H1 (cell line): ENCODE data around the gene GSKIP. TPM values are rescaled to one million over a fixed set of nuclear protein-coding genes. Genes with fewer than 3 reads are reported as not detected.

Experiments used
- BCL11A ChIP-seq, 2 experiments: IDR thresholded peaks; one replicate each; pipeline ENCODE4 v1.6.1; 2011; ENCODE audit warnings: low read depth in 2 of 2, low read length in 2 of 2, mild to moderate bottlenecking in 2 of 2
- CBX5 ChIP-seq: fragments of 300-800, 300-1000 bp; sonication (generic); IDR thresholded peaks from 2 replicates; pipeline ENCODE4 v1.7.1; 2016; ENCODE audit warnings: antibody characterized with exemption, low read length, low read depth
- CEBPB ChIP-seq: IDR thresholded peaks from 2 replicates; pipeline ENCODE4 v1.6.1; 2012; ENCODE audit warnings: low read depth, low read length
- CHD2 ChIP-seq: IDR thresholded peaks from 2 replicates; pipeline ENCODE4 v1.6.1; 2012; ENCODE audit warnings: low read length, improper control_type of control experiment
- CTCF ChIP-seq, 3 experiments: IDR thresholded peaks; 1 replicate in 2 of 3; 2 replicates in 1 of 3; pipeline versions ENCODE4 v1.5.1 to v1.6.1; 2011; ENCODE audit warnings: low read length in 3 of 3, mild to moderate bottlenecking in 3 of 3, inconsistent platforms in 2 of 3, low read depth in 1 of 3, moderate library complexity in 1 of 3; ENCODE audit not compliant: insufficient read depth in 1 of 3; ENCODE audit errors: control extremely low read depth in 1 of 3
- EZH2 ChIP-seq: fragments of 200-600 bp; sonication (generic); IDR thresholded peaks from 2 replicates; pipeline ENCODE4 v1.7.1; 2012; ENCODE audit warnings: low read depth, mild to moderate bottlenecking, moderate library complexity, low read length, inconsistent platforms; ENCODE audit not compliant: severe bottlenecking
- FOSL1 ChIP-seq: IDR thresholded peaks from 2 replicates; pipeline ENCODE4 v1.6.1; 2011; ENCODE audit warnings: mild to moderate bottlenecking, low read depth, low read length, moderate library complexity; ENCODE audit not compliant: insufficient read depth
- GTF2F1 ChIP-seq: IDR thresholded peaks from 2 replicates; pipeline ENCODE4 v1.6.1; 2012; ENCODE audit warnings: low read depth, low read length, improper control_type of control experiment, borderline replicate concordance
- HDAC6 ChIP-seq: IDR thresholded peaks from one replicate; pipeline ENCODE4 v1.7.1; 2012; ENCODE audit warnings: low read depth, mild to moderate bottlenecking, inconsistent platforms, low read length, moderate library complexity
- MAFK ChIP-seq: IDR thresholded peaks from 2 replicates; pipeline ENCODE4 v1.6.1; 2012; ENCODE audit warnings: low read depth, mild to moderate bottlenecking, improper control_type of control experiment, low read length
- RFX5 ChIP-seq: IDR thresholded peaks from 2 replicates; pipeline ENCODE4 v1.6.1; 2011; ENCODE audit warnings: low read depth, low read length, improper control_type of control experiment, borderline replicate concordance
- YY1 ChIP-seq: IDR thresholded peaks from 2 replicates; pipeline ENCODE4 v1.6.1; 2011; ENCODE audit warnings: low read depth, mild to moderate bottlenecking, low read length
- ZNF274 ChIP-seq: IDR thresholded peaks from 2 replicates; pipeline ENCODE4 v1.7.0; 2012; ENCODE audit warnings: low read length, borderline replicate concordance; ENCODE audit errors: extremely low read depth
- polyA plus RNA-seq, 7 experiments: library from polyadenylated mRNA; depleted of rRNA in 3 of 7; stranded (reverse) in 5 of 7; unstranded in 2 of 7; fragments of >200 nt in 5 of 7; fragments of 200-250 nt in 2 of 7; gene quantifications; 1 replicate in 5 of 7; 2 replicates in 1 of 7; 4 replicates in 1 of 7; pipeline versions ENCODE4 v1.2.1 to v1.2.3, GENCODE V29; 2011 to 2013; ENCODE audit warnings: missing spikeins in 2 of 7, mixed read lengths in 2 of 7
- total RNA-seq: library from RNA; stranded (reverse); fragmentation: NEBNext Ultra II Directional; extraction: Animal tissue kit (Norgen Biotek cat#: 25700); gene quantifications from 2 replicates; pipeline ENCODE4 v1.2.1, GENCODE V29; 2021
- TF ChIP-seq, protein P1 (sequence below): IDR thresholded peaks from 2 replicates; pipeline ENCODE4 v1.6.1; 2012; ENCODE audit warnings: low read length, inconsistent platforms

GSKIP gene
- total and polyA plus RNA-seq, 2 of the 8 experiments (the other 6 are each of a cell fraction or from before 2014, with no cell fraction given): 20.3 to 37.1 TPM

GRCh38 chr14:96391293-96392118 lies 28.2 kb downstream of the GSKIP start (continued):
- TF ChIP-seq MAFK (no peak), ZNF274 (no peak), HDAC6 (no peak), CEBPB (no peak), GTF2F1 (no peak), CHD2 (no peak), YY1 (no peak), CBX5 (no peak), RFX5 (no peak), EZH2 (no peak), BCL11A (IDR thresholded peaks at IDR 0.05; ENCODE audit: low read depth in 2 of 2, low read length in 2 of 2) (no peak), CTCF (IDR thresholded peaks at IDR 0.05; ENCODE audit: control extremely low read depth in 1 of 3, insufficient read depth in 1 of 3, low read depth in 1 of 3, low read length in 3 of 3) (no peak), FOSL1 (no peak)
- TF ChIP-seq, protein P1, sequence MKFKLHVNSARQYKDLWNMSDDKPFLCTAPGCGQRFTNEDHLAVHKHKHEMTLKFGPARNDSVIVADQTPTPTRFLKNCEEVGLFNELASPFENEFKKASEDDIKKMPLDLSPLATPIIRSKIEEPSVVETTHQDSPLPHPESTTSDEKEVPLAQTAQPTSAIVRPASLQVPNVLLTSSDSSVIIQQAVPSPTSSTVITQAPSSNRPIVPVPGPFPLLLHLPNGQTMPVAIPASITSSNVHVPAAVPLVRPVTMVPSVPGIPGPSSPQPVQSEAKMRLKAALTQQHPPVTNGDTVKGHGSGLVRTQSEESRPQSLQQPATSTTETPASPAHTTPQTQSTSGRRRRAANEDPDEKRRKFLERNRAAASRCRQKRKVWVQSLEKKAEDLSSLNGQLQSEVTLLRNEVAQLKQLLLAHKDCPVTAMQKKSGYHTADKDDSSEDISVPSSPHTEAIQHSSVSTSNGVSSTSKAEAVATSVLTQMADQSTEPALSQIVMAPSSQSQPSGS: no peak
- TF ChIP-seq, all 59 proteins: peak for 13
